Activated T-helper 1 cell treated with anti-CD3 and anti-CD28 coated beads, Interleukin-2, amount 50 U/mL, for 16 hours (primary cell): ENCODE measurements around the gene KCNN3.

ENCODE experiments used
- DNase-seq, 2 donors: peaks; one replicate each; pipeline ENCODE4 v3.0.0-alpha.2; 2020; ENCODE audit warnings: low read depth in 1 of 2, low spot score in 1 of 2

Gene KCNN3

GRCh38 chr1:154735061-154735803 lies 134.8 kb downstream of the KCNN3 start:
- no peak for DNase-seq

- no peak for DNase-seq
Observed at GRCh38 chr1:154733621-154734020, 136.5 kb downstream of the KCNN3 start.

- no peak for DNase-seq
Observed at GRCh38 chr1:154730986-154731489, 139.0 kb downstream of the KCNN3 start.

GRCh38 chr1:154730259-154730658 lies 139.8 kb downstream of the KCNN3 start:
- no peak for DNase-seq

- DNase-seq, result no peak
Observed at GRCh38 chr1:154729577-154729976, 140.5 kb downstream of the KCNN3 start.

GRCh38 chr1:154729031-154729442 lies 141.0 kb downstream of the KCNN3 start:
- no peak for DNase-seq

GRCh38 chr1:154726896-154727753 lies 143.0 kb downstream of the KCNN3 start:
- no peak for DNase-seq

GRCh38 chr1:154726443-154726842 lies 143.6 kb downstream of the KCNN3 start:
- DNase-seq, result no peak

- DNase-seq, result no peak
Observed at GRCh38 chr1:154725865-154726264, 144.2 kb downstream of the KCNN3 start.

GRCh38 chr1:154720328-154721297 lies 149.5 kb downstream of the KCNN3 start:
- DNase-seq, result no peak

- DNase-seq, result no peak
Observed at GRCh38 chr1:154719586-154720327, 150.3 kb downstream of the KCNN3 start.

GRCh38 chr1:154718566-154718965 lies 151.5 kb downstream of the KCNN3 start:
- no peak for DNase-seq

GRCh38 chr1:154717528-154717924 lies 152.6 kb downstream of the KCNN3 start:
- DNase-seq, result no peak

- DNase-seq, result no peak
Observed at GRCh38 chr1:154716614-154717527, 153.2 kb downstream of the KCNN3 start.

- DNase-seq, result no peak
Observed at GRCh38 chr1:154716011-154716410, 154.1 kb downstream of the KCNN3 start.

GRCh38 chr1:154715385-154715784 lies 154.7 kb downstream of the KCNN3 start:
- DNase-seq, result no peak

GRCh38 chr1:154714638-154715037 lies 155.4 kb downstream of the KCNN3 start:
- no peak for DNase-seq

GRCh38 chr1:154714052-154714623 lies 155.9 kb downstream of the KCNN3 start:
- no peak for DNase-seq

GRCh38 chr1:154713005-154713404 lies 157.1 kb downstream of the KCNN3 start:
- DNase-seq, result no peak
